Ishikawa (cell line): Measurements from ENCODE around the gene IFRD2.

Experiments
- CEBPB ChIP-seq: IDR thresholded peaks from 2 replicates; pipeline ENCODE4 v1.6.1; 2012
- CREB1 ChIP-seq: IDR thresholded peaks from 2 replicates; pipeline ENCODE4 v1.6.1; 2012; ENCODE audit warnings: low read depth
- EGR1 ChIP-seq: IDR thresholded peaks from 2 replicates; pipeline ENCODE4 v1.6.1; 2012
- EP300 ChIP-seq: IDR thresholded peaks from 2 replicates; pipeline ENCODE4 v1.6.1; 2012; ENCODE audit warnings: borderline replicate concordance
- FOXM1 ChIP-seq: IDR thresholded peaks from 2 replicates; pipeline ENCODE4 v1.6.1; 2012; ENCODE audit warnings: low read depth, borderline replicate concordance
- MAX ChIP-seq: IDR thresholded peaks from 2 replicates; pipeline ENCODE4 v1.6.1; 2012
- NFIC ChIP-seq: IDR thresholded peaks from 2 replicates; pipeline ENCODE4 v1.6.1; 2012
- RAD21 ChIP-seq: IDR thresholded peaks from 2 replicates; pipeline ENCODE4 v1.6.1; 2012; ENCODE audit warnings: low read depth
- REST ChIP-seq: IDR thresholded peaks from 2 replicates; pipeline ENCODE4 v1.6.1; 2012; ENCODE audit warnings: low read depth, mild to moderate bottlenecking
- TAF1 ChIP-seq: IDR thresholded peaks from 2 replicates; pipeline ENCODE4 v1.6.1; 2012; ENCODE audit warnings: low read depth, mild to moderate bottlenecking
- TCF12 ChIP-seq: IDR thresholded peaks from 2 replicates; pipeline ENCODE4 v1.6.1; 2012; ENCODE audit warnings: low read depth
- TEAD4 ChIP-seq: IDR thresholded peaks from 2 replicates; pipeline ENCODE4 v1.6.1; 2012
- USF1 ChIP-seq: IDR thresholded peaks from 2 replicates; pipeline ENCODE4 v1.6.1; 2012
- YY1 ChIP-seq: IDR thresholded peaks from 2 replicates; pipeline ENCODE4 v1.6.1; 2012; ENCODE audit warnings: low read depth
- ZBTB7A ChIP-seq: IDR thresholded peaks from 2 replicates; pipeline ENCODE4 v1.6.1; 2012; ENCODE audit warnings: low read depth

Gene IFRD2

GRCh38 chr3:50243543-50243895 is 48.7 kb downstream of the IFRD2 start:
- no peak for TF ChIP-seq USF1
- TF ChIP-seq MAX: no peak
- no peak for TF ChIP-seq EP300
- TF ChIP-seq TCF12: no peak

- TF ChIP-seq EP300 (no peak), TCF12 (no peak), MAX (no peak)
Observed at GRCh38 chr3:50242851-50243542, 49.2 kb downstream of the IFRD2 start.

- TF ChIP-seq NFIC (no peak), FOXM1 (no peak), CREB1 (no peak), YY1 (no peak), REST (no peak), EGR1 (no peak), RAD21 (no peak), EP300 (no peak), TEAD4 (no peak), TAF1 (no peak), ZBTB7A (no peak), USF1 (no peak), CEBPB (no peak), TCF12 (no peak), MAX (no peak)
Observed at GRCh38 chr3:50242381-50242770, 49.9 kb downstream of the IFRD2 start.

- TF ChIP-seq RAD21 (no peak), YY1 (no peak), NFIC (no peak), TAF1 (no peak), CEBPB (no peak), CREB1 (no peak)
Observed at GRCh38 chr3:50241713-50242380, 50.4 kb downstream of the IFRD2 start.

- TF ChIP-seq RAD21 (no peak), CREB1 (no peak), TEAD4 (no peak), MAX (no peak), CEBPB (no peak), EP300 (no peak), TCF12 (no peak), EGR1 (no peak), FOXM1 (no peak), YY1 (no peak), REST (no peak), USF1 (no peak), ZBTB7A (no peak), TAF1 (no peak), NFIC (no peak)
Observed at GRCh38 chr3:50241163-50241562, 51.1 kb downstream of the IFRD2 start.

GRCh38 chr3:50239649-50240048 is 52.6 kb downstream of the IFRD2 start:
- TF ChIP-seq TCF12 (no peak), YY1 (no peak), NFIC (no peak), CREB1 (no peak), MAX (no peak), EP300 (no peak), USF1 (no peak), RAD21 (no peak), TEAD4 (no peak), TAF1 (no peak)
